HepG2 (cell line): Measurements from ENCODE around the gene WARS2. TPM values are rescaled to one million over a fixed set of nuclear protein-coding genes. Genes with fewer than 3 reads are reported as not detected.
A peak's percentile ranks its signal among the peaks of the same experiment; 100 is the strongest.

Experiments
- ATAC-seq: fragments of 200-7000 bp; cut with Tn5 transposase; 3 replicates; pipeline ENCODE4 v1.9.1; 2020; ENCODE audit warnings: mild to moderate bottlenecking, moderate library complexity
- BruUV-seq: library from RNA; stranded (reverse); fragments of 400-500 nt; replicated peaks from 2 replicates; lab custom pipeline; 2021; lab: Mats Ljungman, UMichigan
- CTCF ChIA-PET: fragments of 300-600 bp; formaldehyde crosslinking; extraction: SDS; loops from one replicate; lab custom pipeline; 2021; ENCODE audit warnings: low total read pairs, inconsistent platforms, low intra/inter-chr PET ratio; lab: Yijun Ruan, JAX
- POLR2A ChIA-PET: fragments of 350-600 bp; sonication (Branson Sonifier 250); formaldehyde crosslinking; loops from one replicate; lab custom pipeline; 2020; ENCODE audit warnings: antibody characterized with exemption, inconsistent platforms; lab: Yijun Ruan, JAX
- DNase-seq: peaks from one replicate; pipeline ENCODE4 v3.0.0-alpha.2; 2015; ENCODE audit warnings: low spot score
- FAIRE-seq: peaks from 3 replicates; lab custom pipeline; 2011; peaks lifted over from hg19 to GRCh38; lab: Jason Lieb, UNC
- H2AFZ ChIP-seq: one replicate; pipeline ENCODE4 v1.6.1; 2011; ENCODE audit warnings: low read length, inconsistent platforms
- H3K27ac ChIP-seq: fragments of 300-600 bp; 3 replicates; pipeline ENCODE4 v1.8.0; 2011; ENCODE audit warnings: mixed run types, mild to moderate bottlenecking, mixed read lengths, low read length, inconsistent platforms; ENCODE audit not compliant: insufficient read depth; ENCODE audit errors: extremely low read length
- H3K27me3 ChIP-seq, 2 experiments: fragments of 200-600 bp in 1 of 2; 2 replicates in 1 of 2; 3 replicates in 1 of 2; pipeline versions ENCODE4 v1.6.0 to v1.8.0; 2011; ENCODE audit warnings: low read length in 2 of 2, mild to moderate bottlenecking in 2 of 2, moderate library complexity in 2 of 2, inconsistent platforms in 1 of 2; ENCODE audit not compliant: insufficient read depth in 2 of 2, control insufficient read depth in 1 of 2
- H3K36me3 ChIP-seq, 2 experiments: fragments of 200-600 bp in 1 of 2; replicated peaks in 1 of 2; 2 replicates in 1 of 2; 3 replicates in 1 of 2; pipeline versions ENCODE4 v1.5.1 to v1.8.0; 2011; ENCODE audit warnings: low read length in 2 of 2, inconsistent platforms in 1 of 2; ENCODE audit not compliant: insufficient read depth in 2 of 2, control insufficient read depth in 1 of 2
- H3K4me1 ChIP-seq: 2 replicates; pipeline ENCODE4 v1.5.1; 2012; ENCODE audit warnings: low read length, inconsistent platforms; ENCODE audit not compliant: insufficient read depth
- H3K4me2 ChIP-seq: 2 replicates; pipeline ENCODE4 v1.6.0; 2011; ENCODE audit warnings: low read depth, low read length, inconsistent platforms
- H3K4me3 ChIP-seq, 3 experiments: fragments of 200-600 bp in 1 of 3; sonication (generic), shearing (Covaris generic) in 1 of 3; replicated peaks in 1 of 3; 2 replicates each; pipeline ENCODE4 v1.5.1; 2011 to 2016; ENCODE audit warnings: low read length in 3 of 3, inconsistent platforms in 2 of 3, low read depth in 2 of 3, mild to moderate bottlenecking in 2 of 3, control low read depth in 1 of 3, mixed read lengths in 1 of 3; ENCODE audit not compliant: insufficient read depth in 1 of 3
- H3K79me2 ChIP-seq: one replicate; pipeline ENCODE4 v1.6.1; 2011; ENCODE audit warnings: low read length, inconsistent platforms; ENCODE audit not compliant: insufficient read depth
- H3K9ac ChIP-seq: 2 replicates; pipeline ENCODE4 v1.6.0; 2011; ENCODE audit warnings: mild to moderate bottlenecking, low read depth, low read length, inconsistent platforms; ENCODE audit not compliant: insufficient read depth
- H3K9me3 ChIP-seq: 2 replicates; pipeline ENCODE4 v1.5.1; 2012; ENCODE audit warnings: mild to moderate bottlenecking, low read length
- H4K20me1 ChIP-seq: 2 replicates; pipeline ENCODE4 v1.6.0; 2011; ENCODE audit warnings: inconsistent platforms, mild to moderate bottlenecking, low read length, moderate library complexity; ENCODE audit not compliant: insufficient read depth
- AHDC1 ChIP-seq: sonication (generic); formaldehyde crosslinking; IDR thresholded peaks from 2 replicates; pipeline ENCODE4 v1.5.1; 2020; ENCODE audit warnings: mild to moderate bottlenecking, missing genetic modification reagents, borderline replicate concordance
- CCDC6 ChIP-seq: sonication (generic); formaldehyde crosslinking; IDR thresholded peaks from 2 replicates; pipeline ENCODE4 v1.8.1; 2022; ENCODE audit warnings: mild to moderate bottlenecking, missing genetic modification reagents, moderate library complexity
- DMAP1 ChIP-seq: IDR thresholded peaks from 2 replicates; pipeline ENCODE4 v1.6.1; 2016
- DNMT1 ChIP-seq: sonication (generic); formaldehyde crosslinking; IDR thresholded peaks from 2 replicates; pipeline ENCODE4 v1.5.1; 2020; ENCODE audit warnings: mild to moderate bottlenecking, missing genetic modification reagents
- EHMT2 ChIP-seq: fragments of 200-600 bp; sonication (generic); IDR thresholded peaks from 2 replicates; pipeline ENCODE4 v1.7.0; 2017; ENCODE audit warnings: antibody characterized with exemption, low read depth, low read length, borderline replicate concordance
- GMEB1 ChIP-seq: sonication (generic); formaldehyde crosslinking; IDR thresholded peaks from 2 replicates; pipeline ENCODE4 v1.5.1; 2020; ENCODE audit warnings: missing genetic modification reagents, mild to moderate bottlenecking, borderline replicate concordance
- HOXA7 ChIP-seq: sonication (generic); formaldehyde crosslinking; IDR thresholded peaks from 2 replicates; pipeline ENCODE4 v1.8.1; 2022; ENCODE audit warnings: mild to moderate bottlenecking, missing genetic modification reagents, moderate library complexity
- MED13 ChIP-seq: sonication (generic); formaldehyde crosslinking; IDR thresholded peaks from 2 replicates; pipeline ENCODE4 v1.5.0; 2020; ENCODE audit warnings: missing genetic modification reagents
- PCBP1 ChIP-seq: fragments of 200-400 bp; formaldehyde crosslinking; IDR thresholded peaks from 2 replicates; pipeline ENCODE4 v1.6.1; 2017; ENCODE audit warnings: mild to moderate bottlenecking, low read depth, low read length, borderline replicate concordance
- REPIN1 ChIP-seq: sonication (generic); formaldehyde crosslinking; IDR thresholded peaks from 2 replicates; pipeline ENCODE4 v1.8.0; 2022; ENCODE audit warnings: missing genetic modification reagents, low read depth, mild to moderate bottlenecking, borderline replicate concordance
- TRAFD1 ChIP-seq: sonication (generic); formaldehyde crosslinking; IDR thresholded peaks from 2 replicates; pipeline ENCODE4 v1.5.1; 2020; ENCODE audit warnings: missing genetic modification reagents, mild to moderate bottlenecking, borderline replicate concordance
- ZNF562 ChIP-seq: sonication (generic); formaldehyde crosslinking; IDR thresholded peaks from 2 replicates; pipeline ENCODE4 v1.8.0; 2022; ENCODE audit warnings: missing genetic modification reagents, borderline replicate concordance
- ZNF577 ChIP-seq: sonication (generic); formaldehyde crosslinking; IDR thresholded peaks from 2 replicates; pipeline ENCODE4 v1.4.0; 2020; ENCODE audit warnings: mild to moderate bottlenecking, low read depth, missing genetic modification reagents, borderline replicate concordance
- ZNF607 ChIP-seq: sonication (generic); formaldehyde crosslinking; IDR thresholded peaks from 2 replicates; pipeline ENCODE4 v1.5.1; 2020; ENCODE audit warnings: missing genetic modification reagents, mild to moderate bottlenecking, borderline replicate concordance
- ZNF850 ChIP-seq: sonication (generic); formaldehyde crosslinking; conservative IDR thresholded peaks from 2 replicates; pipeline ENCODE4 v1.9.0; 2021; ENCODE audit warnings: mild to moderate bottlenecking, missing genetic modification reagents
- WGBS: methylation state at CpG from one replicate; pipeline ENCODE4 v1.1.6; 2017; ENCODE audit warnings: low lambda C conversion rate; 5-methylcytosine and 5-hydroxymethylcytosine counted together
- in situ Hi-C: cut with HindIII; loops from 2 replicates; pipeline ENCODE4 v1.10.0; 2017; ENCODE audit warnings: low pct_unique_long_range_greater_than_20kb; ENCODE audit not compliant: extremely low pct_ligation_motif_present
- intact Hi-C: fragments of 100-400 bp; cut with micrococcal nuclease; formaldehyde crosslinking; loops from one replicate; pipeline ENCODE4 v1.10.0; 2022; ENCODE audit not compliant: unreplicated experiment
- polyA plus RNA-seq, 8 experiments: library from polyadenylated mRNA; depleted of rRNA in 3 of 8; stranded (reverse) in 7 of 8; unstranded in 1 of 8; fragments of >200 nt; fragmentation: Illumina TruSeq in 4 of 8; extraction: Trizol in 4 of 8; gene quantifications; 2 replicates each; pipeline versions ENCODE4 v1.2.1 to v1.2.3, GENCODE V29; 2011 to 2016; ENCODE audit warnings: low read depth in 4 of 8, missing spikeins in 1 of 8, mixed read lengths in 1 of 8; ENCODE audit not compliant: insufficient read depth in 1 of 8
- total RNA-seq, 5 experiments: library from RNA; depleted of rRNA; stranded (reverse); fragments of >200 nt; fragmentation: Illumina TruSeq; extraction: Trizol; gene quantifications; 2 replicates each; pipeline ENCODE4 v1.2.3, GENCODE V29; 2016; ENCODE audit warnings: low read depth in 1 of 5

WARS2 gene
- total and polyA plus RNA-seq, 2 of the 13 experiments (the other 11 are each of a cell fraction or from before 2014, with no cell fraction given) = 12.4 to 18.8 TPM

GRCh38 chr1:119141660-119142059 is 1.2 kb upstream of the WARS2 start:
- H3K9ac ChIP-seq = peak overlapping the region; percentile 84; the same call in 1 of the 2 replicates
- TF ChIP-seq ZNF607 (CRISPR knock-in tag) (no peak), MED13 (CRISPR knock-in tag) (no peak), HOXA7 (no peak), GMEB1 (CRISPR knock-in tag) (no peak), PCBP1 (no peak), AHDC1 (no peak), ZNF850 (CRISPR knock-in tag) (no peak), DMAP1 (CRISPR knock-in tag) (no peak), TRAFD1 (CRISPR knock-in tag) (no peak), CCDC6 (CRISPR knock-in tag) (no peak), EHMT2 (no peak), DNMT1 (CRISPR knock-in tag) (no peak), REPIN1 (CRISPR knock-in tag) (no peak), ZNF577 (CRISPR knock-in tag) (no peak), ZNF562 (CRISPR knock-in tag) (no peak)

More at GRCh38 chr1:119141660-119142059, 1.2 kb upstream of the WARS2 start:
- WGBS = 69% methylated on average over 1 of the region's 1 CpG
- Histone ChIP-seq H3K27me3 (no peaks in the 10 kb centered on the region), H2AFZ (no peak overlapping the region), H3K4me1 (peaks cover 30% of the 10 kb centered on the region), H3K27ac (no peak overlapping the region), H3K9me3 (no peaks in the 10 kb centered on the region), H3K4me3 (peak overlapping the region in 2 of 3 experiments; percentile 75; a peak in 3 of 6 replicates), H4K20me1 (no peaks in the 10 kb centered on the region), H3K4me2 (peak overlapping the region; percentile 83), H3K36me3 (no peaks in the 10 kb centered on the region; a peak in 1 of 5 replicates), H3K79me2 (peaks cover 29% of the 10 kb centered on the region)
- ATAC-seq = no peak
- in situ Hi-C loops = no loop called here
- CTCF ChIA-PET = no interaction called here
- BruUV-seq = no TSS peak
- DNase-seq = no peak
- intact Hi-C loops = loop anchor here (10.0 kb wide), 1 partner anchor 177 kb away; no protein-coding TSS in a partner anchor
- POLR2A ChIA-PET = interaction anchor here (1.2 to 2.1 kb wide), 2 partner anchors 8 to 186 kb away, joined by 4 read pairs; no protein-coding TSS in a partner anchor
- no peak for FAIRE-seq
